CD4-positive, alpha-beta T cell treated with Interleukin-17A for 4 hours (primary cell): Measurements from ENCODE around the gene PEX10.
A peak's percentile ranks its signal among the peaks of the same experiment; 100 is the strongest.

Experiments used
- DNase-seq: peaks from one replicate; pipeline ENCODE4 v3.0.0-alpha.2; 2020; ENCODE audit warnings: mixed read lengths

PEX10 gene

GRCh38 chr1:2402420-2402819 is 9.9 kb downstream of the PEX10 start:
- no peak for DNase-seq

- DNase-seq, result no peak
These were observed 11.3 kb downstream of the PEX10 start for GRCh38 chr1:2400950-2401649.

GRCh38 chr1:2400576-2400909 is 11.8 kb downstream of the PEX10 start:
- no peak for DNase-seq

GRCh38 chr1:2399890-2400575 is 12.3 kb downstream of the PEX10 start:
- DNase-seq, result no peak

GRCh38 chr1:2398871-2399270 is 13.5 kb downstream of the PEX10 start:
- DNase-seq, result no peak

- no peak for DNase-seq
These were observed 15.2 kb downstream of the PEX10 start for GRCh38 chr1:2397007-2397679.

- no peak for DNase-seq
These were observed 15.9 kb downstream of the PEX10 start for GRCh38 chr1:2396476-2396875.

- DNase-seq, result no peak
These were observed 16.3 kb downstream of the PEX10 start for GRCh38 chr1:2396059-2396458.

GRCh38 chr1:2395245-2395644 is 17.1 kb downstream of the PEX10 start:
- DNase-seq, result no peak

GRCh38 chr1:2394761-2395160 is 17.6 kb downstream of the PEX10 start:
- no peak for DNase-seq

- no peak for DNase-seq
These were observed 18.1 kb downstream of the PEX10 start for GRCh38 chr1:2394220-2394619.

- no peak for DNase-seq
These were observed 18.9 kb downstream of the PEX10 start for GRCh38 chr1:2393471-2393877.

GRCh38 chr1:2392686-2393085 is 19.7 kb downstream of the PEX10 start:
- no peak for DNase-seq

GRCh38 chr1:2391931-2392509 is 20.3 kb downstream of the PEX10 start:
- DNase-seq, result no peak

GRCh38 chr1:2391041-2391930 is 21.1 kb downstream of the PEX10 start, which contains the start of the genes MORN1 and RER1:
Gene MORN1 (minus strand): TSS chr1:2391554. CDS start chr1:2391533, 21 bp downstream.
Gene RER1 (plus strand): TSS chr1:2391841. CDS start chr1:2395791, 3,950 bp downstream.
- peak; percentile 99 for DNase-seq

- no peak for DNase-seq
These were observed 22.7 kb downstream of the PEX10 start for GRCh38 chr1:2389644-2390043.

- DNase-seq, result no peak
These were observed 24.1 kb downstream of the PEX10 start for GRCh38 chr1:2388004-2388913.

GRCh38 chr1:2386636-2387611 is 25.4 kb downstream of the PEX10 start:
- no peak for DNase-seq

GRCh38 chr1:2385606-2386280 is 26.6 kb downstream of the PEX10 start:
- DNase-seq, result no peak
